Left ventricle myocardium inferior (tissue), 1 donor: Measurements from ENCODE around the gene MAN2B2. TPM values are rescaled to one million over a fixed set of nuclear protein-coding genes. Genes with fewer than 3 reads are reported as not detected.
"Not testable (repeated sequence)": the region's sequence is repeated elsewhere in the genome, so short reads cannot be mapped to it uniquely, and the experiment has no call there.

Experiments used
- DNase-seq: peaks from one replicate; pipeline ENCODE4 v3.0.0-alpha.2; 2020
- H3K27ac ChIP-seq: fragments of 200-600 bp; replicated peaks from 2 replicates; pipeline ENCODE4 v1.8.0; 2021
- H3K27me3 ChIP-seq: fragments of 200-600 bp; 2 replicates; pipeline ENCODE4 v1.8.0; 2021; ENCODE audit warnings: low read depth
- H3K36me3 ChIP-seq: fragments of 200-600 bp; 2 replicates; pipeline ENCODE4 v1.8.0; 2021
- H3K4me1 ChIP-seq: fragments of 200-600 bp; 2 replicates; pipeline ENCODE4 v1.8.0; 2021
- H3K4me3 ChIP-seq: fragments of 200-600 bp; 2 replicates; pipeline ENCODE4 v1.8.0; 2021; ENCODE audit warnings: mild to moderate bottlenecking, moderate library complexity
- H3K9me3 ChIP-seq: fragments of 200-600 bp; replicated peaks from 2 replicates; pipeline ENCODE4 v1.8.0; 2021
- CTCF ChIP-seq: fragments of 200-600 bp; IDR thresholded peaks from 2 replicates; pipeline ENCODE4 v1.8.0; 2021; ENCODE audit warnings: antibody characterized with exemption, mild to moderate bottlenecking, borderline replicate concordance
- intact Hi-C: fragments of 100-400 bp; cut with micrococcal nuclease; formaldehyde crosslinking; loops from one replicate; pipeline ENCODE4 v1.11.0; 2022
- total RNA-seq: library from RNA; stranded (reverse); fragmentation: NEBNext Ultra II Directional; extraction: Animal tissue kit (Norgen Biotek cat#: 25700); gene quantifications from one replicate; pipeline ENCODE4 v1.2.1, GENCODE V29; 2021
- donor health status: DM: no; HTN: yes; CAD: no; lungs with severe emphysema.

The MAN2B2 gene
- total RNA-seq, 1 donor from 2014 or later: 18.5 TPM

GRCh38 chr4:6671648-6672047 lies 96.7 kb downstream of the MAN2B2 start:
- TF ChIP-seq CTCF: no peak
- peaks cover 12% of the 10 kb centered on the region for H3K36me3 ChIP-seq
- no peak for DNase-seq
- H3K9me3 ChIP-seq: no peaks in the 10 kb centered on the region
- H3K27ac ChIP-seq: no peak overlapping the region
- intact Hi-C loops: no loop called here
- peaks cover 29% of the 10 kb centered on the region for H3K4me1 ChIP-seq
- no peaks in the 10 kb centered on the region for H3K27me3 ChIP-seq
- H3K4me3 ChIP-seq: no peak overlapping the region

GRCh38 chr4:6672131-6672530 lies 97.1 kb downstream of the MAN2B2 start:
- Histone ChIP-seq H3K36me3 (peaks cover 12% of the 10 kb centered on the region), H3K27me3 (no peaks in the 10 kb centered on the region), H3K9me3 (no peaks in the 10 kb centered on the region), H3K4me1 (peaks cover 34% of the 10 kb centered on the region), H3K4me3 (no peak overlapping the region), H3K27ac (no peak overlapping the region)
- intact Hi-C loops: no loop called here
- DNase-seq: no peak
- no peak for TF ChIP-seq CTCF

DNA sequence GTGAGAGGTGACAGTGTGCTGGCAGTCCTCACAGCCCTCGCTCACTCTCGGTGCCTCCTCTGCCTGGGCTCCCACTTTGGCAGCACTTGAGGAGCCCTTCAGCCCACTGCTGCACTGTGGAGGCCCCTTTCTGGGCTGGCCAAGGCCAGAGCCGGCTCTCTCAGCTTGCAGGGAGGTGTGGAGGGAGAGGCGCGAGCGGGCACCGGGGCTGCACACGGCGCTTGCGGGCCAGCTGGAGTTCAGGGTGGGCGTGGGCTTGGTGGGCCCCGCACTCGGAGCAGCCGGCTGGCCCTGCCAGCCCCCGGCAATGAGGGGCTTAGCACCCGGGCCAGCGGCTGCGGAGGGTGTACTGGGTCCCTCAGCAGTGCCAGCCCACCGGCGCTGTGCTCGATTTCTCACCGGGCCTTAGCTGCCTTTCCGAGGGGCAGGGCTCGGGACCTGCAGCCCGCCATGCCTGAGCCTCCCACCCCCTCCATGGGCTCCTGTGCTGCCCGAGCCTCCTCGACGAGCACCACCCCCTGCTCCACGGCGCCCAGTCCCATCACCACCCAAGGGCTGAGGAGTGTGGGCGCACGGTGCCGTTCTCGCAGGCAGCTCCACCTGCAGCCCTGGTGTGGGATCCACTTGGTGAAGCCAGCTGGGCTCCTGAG lies 97.7 kb downstream of the MAN2B2 start:
- intact Hi-C loops, DNase-seq, H3K9me3 ChIP-seq, H3K27me3 ChIP-seq: not testable (repeated sequence)
- H3K36me3 ChIP-seq: peaks cover 18% of the 10 kb centered on the region
- H3K4me3 ChIP-seq: peak overlapping the region; percentile 74
- H3K4me1 ChIP-seq: peaks cover 40% of the 10 kb centered on the region
- H3K27ac ChIP-seq: peak overlapping the region; percentile 95

Other genes with a start within 250 kb of the MAN2B2 start
- gene PPP2R2C, start 102.6 kb upstream of the MAN2B2 start, total RNA-seq: 9.7 TPM
- gene MRFAP1, start 65.5 kb downstream of the MAN2B2 start, total RNA-seq: 223 TPM
- gene S100P, start 118.7 kb downstream of the MAN2B2 start, total RNA-seq: not detected
- gene MRFAP1L1, start 134.7 kb downstream of the MAN2B2 start, total RNA-seq: 41.5 TPM
- gene BLOC1S4, start 141.0 kb downstream of the MAN2B2 start, total RNA-seq: 7.1 TPM
- 82.5 TPM for gene KIAA0232, start 207.5 kb downstream of the MAN2B2 start, total RNA-seq